ENCODE measurements around the gene FOXL1.

- TF ChIP-seq, protein P1, sequence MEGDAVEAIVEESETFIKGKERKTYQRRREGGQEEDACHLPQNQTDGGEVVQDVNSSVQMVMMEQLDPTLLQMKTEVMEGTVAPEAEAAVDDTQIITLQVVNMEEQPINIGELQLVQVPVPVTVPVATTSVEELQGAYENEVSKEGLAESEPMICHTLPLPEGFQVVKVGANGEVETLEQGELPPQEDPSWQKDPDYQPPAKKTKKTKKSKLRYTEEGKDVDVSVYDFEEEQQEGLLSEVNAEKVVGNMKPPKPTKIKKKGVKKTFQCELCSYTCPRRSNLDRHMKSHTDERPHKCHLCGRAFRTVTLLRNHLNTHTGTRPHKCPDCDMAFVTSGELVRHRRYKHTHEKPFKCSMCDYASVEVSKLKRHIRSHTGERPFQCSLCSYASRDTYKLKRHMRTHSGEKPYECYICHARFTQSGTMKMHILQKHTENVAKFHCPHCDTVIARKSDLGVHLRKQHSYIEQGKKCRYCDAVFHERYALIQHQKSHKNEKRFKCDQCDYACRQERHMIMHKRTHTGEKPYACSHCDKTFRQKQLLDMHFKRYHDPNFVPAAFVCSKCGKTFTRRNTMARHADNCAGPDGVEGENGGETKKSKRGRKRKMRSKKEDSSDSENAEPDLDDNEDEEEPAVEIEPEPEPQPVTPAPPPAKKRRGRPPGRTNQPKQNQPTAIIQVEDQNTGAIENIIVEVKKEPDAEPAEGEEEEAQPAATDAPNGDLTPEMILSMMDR (IDR thresholded peaks at IDR 0.05 in 8 of 11, conservative IDR thresholded peaks at IDR 0.05 in 3 of 11), result no peak
- TF ChIP-seq POLR2AphosphoS5 (IDR thresholded peaks at IDR 0.05), result no peak
These were observed 47.2 kb upstream of the FOXL1 start for GRCh38 chr16:86531191-86531545.
